ENCODE results near the gene UBE2M.

UBE2M gene

DNA sequence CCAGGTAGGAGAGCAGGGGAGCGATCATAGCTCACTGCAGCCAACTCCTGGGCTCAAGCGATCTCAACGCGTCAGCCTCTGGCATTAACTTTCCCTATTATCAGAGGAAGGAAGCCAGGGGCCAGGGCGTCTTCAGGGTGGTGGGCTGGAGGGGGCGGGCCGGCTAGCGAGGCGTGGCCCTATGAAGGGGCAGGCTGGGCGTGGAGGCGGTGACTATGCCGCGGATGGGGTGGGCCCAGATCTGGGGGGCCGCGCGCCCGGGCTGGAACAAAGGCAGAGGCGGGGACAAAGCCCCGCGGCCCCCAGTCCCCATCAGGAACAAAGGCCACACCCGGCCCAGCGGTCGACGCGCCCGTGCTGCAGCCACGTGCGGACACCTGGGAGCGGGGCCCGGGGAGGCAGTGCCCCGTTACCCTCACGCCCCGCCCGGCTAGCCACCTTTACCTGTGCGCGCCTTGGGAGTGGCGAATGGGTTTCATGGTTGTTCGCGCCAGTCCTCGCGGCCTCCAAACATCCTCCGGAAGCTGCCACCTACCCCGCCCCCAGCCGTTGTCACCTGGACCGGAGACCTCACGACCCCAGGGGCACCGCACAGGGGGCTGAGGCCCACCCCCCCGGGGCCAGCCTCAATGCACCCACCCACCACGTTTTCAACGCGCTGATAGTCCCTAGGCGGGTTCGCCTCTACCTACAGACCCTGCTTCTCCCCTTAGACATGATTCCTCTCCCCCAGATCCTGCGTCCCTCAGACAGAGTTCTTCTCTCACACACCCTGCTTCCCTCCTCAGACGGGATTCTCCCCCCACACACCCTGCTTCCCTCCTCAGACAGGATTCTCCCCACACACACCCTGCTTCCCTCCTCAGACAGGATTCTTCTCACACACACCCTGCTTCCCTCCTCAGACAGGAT is 19.9 kb downstream of the UBE2M start:
- DNase-seq, result peak; percentile 77 to 91

DNA sequence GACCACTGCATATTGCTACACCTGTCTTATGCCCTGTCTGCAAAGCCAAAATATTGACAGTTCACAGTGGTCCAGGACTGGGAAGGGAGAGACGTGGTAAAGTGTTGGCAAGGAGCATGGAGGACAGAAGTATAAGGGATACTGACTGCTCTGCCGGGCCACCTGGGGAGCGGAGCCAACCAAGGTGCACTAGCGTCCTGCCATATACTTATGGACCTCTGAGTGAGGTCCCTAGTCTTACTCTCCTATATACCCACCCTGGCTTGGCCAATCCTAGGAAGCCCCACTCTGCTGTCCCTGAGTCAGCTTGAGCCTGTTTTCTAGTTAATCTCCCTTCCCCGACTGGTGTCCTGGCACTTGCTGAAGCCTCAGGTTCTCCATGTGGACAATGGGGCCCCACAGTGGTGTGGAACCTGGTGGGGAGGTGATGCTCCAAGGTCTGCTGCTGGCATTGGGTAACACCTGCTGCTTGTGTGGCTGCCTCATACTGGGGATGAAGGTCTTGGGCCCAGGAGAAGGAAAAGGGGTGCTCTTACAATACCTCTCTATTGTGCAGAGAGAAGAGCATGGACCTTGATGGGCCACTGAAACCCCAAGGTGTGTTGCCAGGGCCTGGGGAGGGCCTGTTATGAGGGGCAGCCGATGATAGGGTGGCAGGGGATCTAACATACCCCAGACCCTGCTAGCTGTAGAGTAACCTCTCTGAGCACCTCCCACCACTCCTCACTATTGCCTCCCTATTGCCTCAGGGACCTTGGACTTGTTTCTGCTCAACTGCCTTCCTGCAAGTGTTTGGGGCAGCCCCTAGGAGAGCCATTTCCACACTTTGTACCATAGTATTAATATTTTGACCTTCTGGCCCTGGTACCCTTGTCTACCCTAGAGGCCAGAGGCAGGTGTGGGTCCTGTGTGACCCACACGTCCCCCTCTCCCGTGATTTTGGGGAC is 21.3 kb downstream of the UBE2M start:
- DNase-seq, result no peak

DNA sequence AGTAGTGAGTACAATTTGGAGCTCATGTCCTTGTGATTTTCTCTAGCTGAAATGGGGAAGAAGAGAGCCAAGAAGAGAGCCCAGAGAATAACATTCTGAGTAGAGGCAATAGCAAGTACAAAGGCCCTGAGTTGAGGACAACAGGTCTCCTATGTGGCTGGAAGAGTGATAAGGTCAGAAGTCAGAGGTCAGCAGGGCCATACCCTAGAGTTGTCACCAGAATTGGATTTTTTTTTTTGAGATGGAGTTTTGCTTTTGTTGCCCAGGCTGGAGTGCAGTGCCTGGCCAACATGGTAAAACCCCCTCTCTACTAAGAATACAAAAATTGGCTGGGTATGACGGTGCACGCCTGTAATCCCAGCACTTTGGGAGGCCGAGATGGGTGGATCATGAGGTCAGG is 22.6 kb downstream of the UBE2M start:
- DNase-seq, result no peak

DNA sequence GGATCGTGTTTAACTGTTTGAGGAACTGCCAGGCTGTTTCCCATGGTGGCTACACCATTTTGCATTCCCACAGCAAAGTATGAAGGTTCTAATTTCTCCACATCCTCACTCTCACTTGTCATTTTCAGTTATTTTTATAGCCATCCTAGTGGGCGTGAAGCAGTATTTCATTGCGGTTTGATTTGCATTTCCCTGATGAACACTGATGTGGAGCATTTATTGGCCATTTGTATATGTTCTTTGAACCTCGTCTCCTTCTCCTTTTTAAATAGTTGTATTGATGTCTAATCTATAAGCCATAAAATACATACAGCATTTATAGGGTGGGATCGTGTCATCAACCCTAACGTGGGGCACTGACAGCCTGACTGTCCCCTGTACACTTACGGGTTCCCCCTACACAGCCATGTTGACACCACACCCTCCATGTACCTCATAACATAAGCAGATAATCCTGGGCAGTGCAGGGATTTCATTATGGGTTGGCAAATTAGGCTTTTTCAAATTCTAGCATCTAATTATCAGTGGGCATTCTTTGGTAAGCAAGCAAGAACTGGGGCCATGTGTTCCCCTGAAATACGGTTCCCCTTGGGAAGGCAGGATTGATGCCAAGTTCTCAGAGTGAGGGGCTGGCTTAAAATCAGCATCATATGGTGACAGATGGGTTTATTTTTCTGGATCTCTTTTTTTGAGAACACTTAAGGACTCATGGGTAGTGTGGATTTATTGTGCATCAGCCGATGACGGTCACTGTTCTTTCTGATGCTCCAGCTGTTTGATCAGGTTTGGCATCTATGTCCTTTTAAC is 27.2 kb downstream of the UBE2M start:
- DNase-seq, result no peak

DNA sequence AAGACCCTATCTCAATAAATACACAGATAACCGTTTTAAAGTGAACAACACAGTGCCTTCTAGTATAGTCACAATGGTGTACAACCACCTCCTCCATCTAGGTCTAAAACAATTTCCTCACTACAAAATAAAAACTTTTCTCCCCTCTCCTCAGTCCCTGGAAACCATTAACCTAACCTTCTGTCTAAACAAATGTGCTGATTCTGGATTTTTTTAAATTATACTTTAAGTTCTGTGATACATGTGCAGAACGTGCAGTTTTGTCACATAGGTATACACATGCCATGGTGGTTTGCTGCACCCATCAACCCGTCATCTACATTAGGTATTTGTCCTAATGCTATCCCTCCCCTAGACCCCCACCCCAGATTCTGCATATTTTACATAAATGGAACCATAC is 29.0 kb downstream of the UBE2M start:
- no peak for DNase-seq

DNA sequence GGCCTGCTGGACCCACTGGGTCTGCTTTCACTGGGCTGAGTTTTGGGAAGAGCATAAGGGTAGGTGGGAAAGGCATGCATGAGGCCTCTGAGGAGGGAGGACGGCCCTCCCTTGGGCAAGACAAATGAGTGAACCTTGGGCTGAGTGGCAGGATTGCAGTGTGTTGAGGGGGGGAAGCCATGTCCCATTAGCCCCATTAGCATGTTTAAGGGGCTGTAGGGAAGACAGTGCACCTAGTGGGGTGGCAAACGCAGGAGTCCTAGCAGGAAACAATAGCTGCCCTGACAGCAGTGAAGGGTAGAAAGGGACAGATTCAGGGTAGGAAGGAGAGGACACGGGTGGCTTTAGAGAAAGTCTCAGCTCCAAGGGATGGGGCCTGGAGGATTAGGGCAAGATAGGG is 35.7 kb downstream of the UBE2M start:
- no peak for DNase-seq

DNA sequence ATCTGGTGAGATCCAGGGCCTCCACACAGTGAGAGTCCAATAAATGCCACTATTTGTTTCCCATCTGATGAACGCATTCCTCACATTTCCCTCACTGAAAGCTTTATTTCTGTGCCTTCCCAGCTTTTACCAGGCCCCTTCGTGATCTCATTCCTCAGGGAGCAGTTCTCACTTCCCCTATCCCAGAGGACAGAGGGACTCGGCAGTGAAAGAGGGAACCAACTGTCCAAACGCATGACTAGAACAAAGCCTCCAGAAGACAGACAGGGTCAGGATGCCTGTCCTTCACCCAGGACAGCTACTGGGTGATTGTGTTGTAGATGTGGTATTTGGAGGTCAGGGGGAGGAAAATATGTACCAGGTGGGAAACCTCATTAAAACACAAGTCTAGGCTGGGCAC is 36.8 kb downstream of the UBE2M start:
- DNase-seq, result no peak

DNA sequence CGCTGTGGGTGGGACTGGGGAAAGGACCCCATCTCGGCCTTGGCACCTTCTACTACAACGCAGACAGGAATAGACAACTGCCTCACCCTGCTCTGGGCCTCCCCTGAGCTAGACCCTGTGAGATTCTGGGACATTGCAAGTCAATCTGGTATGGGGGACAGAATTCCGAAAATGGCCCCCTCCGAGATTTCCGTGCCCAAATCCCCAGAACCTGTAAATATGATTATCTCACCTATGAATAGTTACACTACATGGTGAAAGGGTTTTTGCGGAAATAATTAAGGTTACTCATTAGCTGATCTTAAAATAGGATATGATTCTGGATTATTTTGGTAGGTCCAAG is 38.2 kb downstream of the UBE2M start:
- DNase-seq, result no peak

DNA sequence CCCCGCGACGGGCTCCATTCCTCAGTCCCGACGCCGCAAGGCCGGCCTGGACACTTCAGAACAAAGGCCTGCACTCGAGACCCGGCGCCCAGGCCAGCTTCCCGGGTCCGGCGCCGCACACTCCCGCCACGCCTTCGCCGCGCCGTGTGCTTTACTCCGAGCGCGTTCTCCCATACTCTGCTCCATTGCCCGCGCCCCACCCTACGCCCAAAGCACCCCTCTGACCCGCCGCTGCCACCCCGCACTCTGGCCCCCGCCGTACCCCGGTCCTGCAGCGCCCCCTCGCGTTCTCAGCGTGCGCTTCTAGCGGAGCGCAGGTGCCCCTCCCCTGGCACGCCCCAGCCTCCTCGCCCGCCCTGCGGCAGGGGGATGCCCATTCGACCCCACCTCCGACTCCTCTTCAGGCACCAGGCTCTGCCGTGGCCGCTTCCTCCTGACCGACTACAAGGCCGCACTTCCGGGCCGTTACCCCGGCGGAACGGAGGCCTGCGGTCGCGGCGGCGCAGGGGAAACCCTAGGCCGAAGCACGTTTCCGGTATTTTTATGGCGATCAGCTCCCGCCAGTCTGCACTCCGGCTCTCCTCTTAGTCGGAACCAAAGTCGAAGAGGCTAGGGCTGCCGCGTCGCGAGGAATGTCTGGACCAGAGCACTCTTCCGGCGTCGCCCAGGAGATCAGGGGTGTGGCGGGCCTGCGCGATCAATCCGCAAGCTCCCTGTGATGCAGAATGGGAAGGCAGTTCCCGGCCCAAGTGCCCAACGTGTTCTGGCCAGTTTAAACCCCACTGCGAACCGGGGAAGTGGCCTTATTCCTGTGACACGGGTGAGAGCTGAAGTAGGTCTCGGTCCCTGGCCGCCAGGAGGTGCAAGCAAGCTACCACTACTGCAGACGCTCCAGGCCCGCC is 38.8 kb downstream of the UBE2M start, which contains the start of gene ZBTB45:
ZBTB45 (minus strand) TSS at position 456 of the 902 bp plus-strand sequence. CDS start 2,137 bp downstream, outside the sequence.
- DNase-seq, result peak; percentile 98 to 99

DNA sequence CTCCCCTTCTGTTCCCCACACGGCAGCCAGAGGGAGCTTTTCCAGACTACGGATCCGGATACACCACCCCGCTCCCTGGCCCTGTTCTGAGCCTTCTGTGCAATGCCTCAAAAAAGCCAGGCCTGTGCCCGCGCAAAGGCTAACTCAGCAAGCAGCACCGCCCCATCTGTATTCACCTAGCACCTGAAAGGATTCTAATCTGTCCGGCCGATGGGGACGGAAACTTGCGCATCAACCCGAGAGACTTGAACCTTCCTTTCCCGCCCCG is 39.4 kb downstream of the UBE2M start:
- DNase-seq, result peak; percentile 64 to 81

DNA sequence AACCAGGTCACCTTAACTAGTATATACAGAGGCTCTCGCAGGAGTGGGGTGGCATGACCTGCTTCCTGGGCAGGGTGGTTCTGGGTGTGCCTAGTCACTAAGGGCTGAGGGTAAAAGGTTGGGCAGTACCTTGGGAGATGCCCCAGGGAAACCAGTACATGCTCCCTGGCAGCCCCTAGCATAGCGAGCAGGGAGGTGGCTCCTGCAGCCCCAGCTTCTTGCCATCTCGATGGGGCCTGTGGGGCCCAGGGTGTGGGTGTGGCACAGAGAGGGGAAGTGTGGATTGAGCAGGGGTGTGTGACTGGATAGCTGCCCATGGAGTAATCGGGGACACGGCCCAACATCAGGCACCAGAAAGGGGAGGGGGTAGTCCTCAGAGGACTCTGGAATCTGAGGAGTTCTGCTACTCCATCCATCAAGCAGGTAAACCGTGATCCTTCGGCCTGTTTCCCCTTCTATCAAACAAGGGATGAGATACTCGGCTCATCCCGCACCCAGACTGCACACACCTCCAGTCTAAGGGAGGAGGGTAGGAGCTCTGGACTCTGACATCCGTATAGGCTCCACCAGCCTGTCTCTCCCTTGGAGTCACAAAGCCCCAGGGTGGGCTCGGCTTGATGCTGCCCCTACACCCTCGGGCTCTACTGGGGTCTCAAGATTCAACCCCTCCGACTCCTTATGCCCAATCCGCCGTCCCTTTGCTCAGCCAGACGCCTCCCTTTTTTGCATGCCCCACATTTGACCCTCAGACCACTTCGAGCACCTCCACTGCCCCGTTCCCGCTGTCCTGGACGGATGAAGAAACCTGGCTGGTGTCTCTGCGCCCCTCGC is 39.9 kb downstream of the UBE2M start:
- DNase-seq, result peak; percentile 60 to 63

DNA sequence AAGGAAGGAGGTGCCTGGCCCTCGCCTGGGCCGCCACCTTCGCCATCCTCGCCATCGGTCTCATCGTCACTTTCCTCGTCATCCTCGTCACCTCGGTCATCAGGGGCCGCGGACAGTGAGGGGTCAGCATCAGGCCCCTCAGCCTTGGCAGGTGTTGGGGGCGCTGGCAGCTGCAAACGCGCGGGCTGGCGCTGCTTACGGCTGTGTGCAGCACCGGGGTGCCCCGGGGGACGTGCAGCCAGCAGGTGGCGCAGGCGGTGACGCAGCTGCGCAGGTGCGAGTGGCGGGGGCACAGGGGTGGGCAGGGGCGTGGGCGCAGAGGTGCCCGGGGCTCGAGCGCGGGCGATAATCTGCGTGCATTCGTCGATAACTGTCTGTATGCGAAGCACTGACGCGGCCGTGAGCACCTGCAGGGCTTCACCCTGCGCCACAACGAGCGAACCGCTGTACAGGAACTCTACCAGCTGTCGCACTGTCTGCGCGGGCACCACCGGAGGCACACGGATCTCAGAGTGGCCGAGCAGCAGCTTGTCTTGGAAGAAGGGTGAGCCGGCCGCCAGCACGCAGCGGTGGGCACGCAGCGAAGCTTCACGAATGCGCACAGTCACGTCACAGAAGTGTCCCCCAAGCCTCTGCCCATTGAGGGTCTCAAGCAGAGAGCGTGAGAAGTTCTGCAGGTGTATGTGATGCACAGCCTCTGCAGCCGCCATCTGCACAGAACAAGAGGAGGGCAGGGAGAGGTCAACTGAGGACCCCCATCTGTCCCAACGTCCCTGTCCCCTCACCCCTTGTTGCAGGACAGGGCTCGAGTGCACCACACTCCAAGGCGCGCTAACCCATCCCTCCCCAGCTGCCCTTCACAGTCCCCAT is 41.2 kb downstream of the UBE2M start:
- no peak for DNase-seq

DNA sequence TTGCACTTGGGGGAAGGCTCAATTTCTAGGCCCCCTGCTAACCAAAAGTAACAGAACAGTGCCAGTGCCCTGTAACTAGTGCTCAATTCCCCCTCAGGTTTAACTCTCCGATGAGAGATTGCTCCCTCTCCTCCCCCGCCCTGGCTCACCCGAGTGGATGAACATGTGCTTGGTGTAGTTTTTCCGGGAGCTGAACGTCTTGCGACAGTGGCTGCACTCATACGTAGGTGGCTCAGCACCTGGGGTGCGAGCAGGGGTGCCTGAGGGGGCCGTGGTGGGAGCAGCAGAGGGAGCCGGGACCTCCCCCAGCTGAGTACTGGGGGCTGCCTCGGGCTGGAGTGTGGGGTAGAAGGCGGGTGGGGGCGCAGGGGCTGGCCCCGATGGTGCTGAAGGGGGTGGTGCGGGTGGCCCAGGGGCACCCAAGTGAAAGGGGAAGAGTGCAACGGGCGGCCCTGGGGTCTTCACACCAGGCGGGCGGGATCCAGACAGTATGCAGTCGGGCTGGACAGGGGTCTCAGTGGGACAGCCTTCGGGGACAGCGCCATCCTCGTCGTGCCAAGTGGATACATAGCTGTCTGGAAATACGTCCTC is 42.1 kb downstream of the UBE2M start:
- DNase-seq, result no peak

DNA sequence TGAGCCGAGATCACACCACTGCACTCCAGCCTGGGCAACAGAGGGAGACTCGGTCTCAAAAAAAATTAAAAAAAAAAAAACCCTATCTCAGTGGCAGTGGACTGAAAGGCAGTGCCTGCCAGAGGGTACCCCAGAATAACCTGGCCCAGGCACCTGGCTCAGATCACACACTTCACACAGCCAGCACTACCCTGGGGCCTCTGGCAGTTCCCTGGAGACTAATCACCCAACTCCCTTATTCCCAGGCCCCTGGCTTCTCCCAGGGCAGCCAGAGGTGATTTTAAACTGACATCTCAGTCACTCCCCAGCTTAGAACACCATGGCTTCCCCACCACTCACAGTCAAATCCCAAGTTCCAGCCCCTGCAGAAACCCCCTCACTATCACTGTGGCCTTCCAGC is 43.2 kb downstream of the UBE2M start:
- no peak for DNase-seq

DNA sequence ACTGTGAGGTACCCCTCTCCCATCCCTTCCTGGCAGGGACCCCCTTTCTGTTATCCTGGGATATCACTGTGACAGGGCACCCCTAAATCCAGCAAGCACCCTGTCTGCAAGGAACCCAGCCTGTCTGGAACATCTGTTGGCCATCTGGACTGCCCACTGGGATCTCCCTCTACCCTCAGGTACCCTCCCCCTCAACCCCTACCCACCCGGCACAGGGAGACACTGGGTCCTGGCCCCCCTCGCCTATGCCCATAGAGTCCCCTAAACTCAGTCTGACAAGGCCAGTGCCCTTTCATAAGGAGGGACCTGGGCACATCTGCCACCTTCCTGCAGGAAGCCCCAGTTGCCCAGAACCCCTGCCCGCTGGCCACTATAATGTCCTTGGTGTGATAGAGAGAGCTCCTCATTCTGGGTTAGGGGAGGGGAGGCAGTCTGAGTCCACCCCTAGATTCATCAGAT is 43.8 kb downstream of the UBE2M start:
- no peak for DNase-seq

DNA sequence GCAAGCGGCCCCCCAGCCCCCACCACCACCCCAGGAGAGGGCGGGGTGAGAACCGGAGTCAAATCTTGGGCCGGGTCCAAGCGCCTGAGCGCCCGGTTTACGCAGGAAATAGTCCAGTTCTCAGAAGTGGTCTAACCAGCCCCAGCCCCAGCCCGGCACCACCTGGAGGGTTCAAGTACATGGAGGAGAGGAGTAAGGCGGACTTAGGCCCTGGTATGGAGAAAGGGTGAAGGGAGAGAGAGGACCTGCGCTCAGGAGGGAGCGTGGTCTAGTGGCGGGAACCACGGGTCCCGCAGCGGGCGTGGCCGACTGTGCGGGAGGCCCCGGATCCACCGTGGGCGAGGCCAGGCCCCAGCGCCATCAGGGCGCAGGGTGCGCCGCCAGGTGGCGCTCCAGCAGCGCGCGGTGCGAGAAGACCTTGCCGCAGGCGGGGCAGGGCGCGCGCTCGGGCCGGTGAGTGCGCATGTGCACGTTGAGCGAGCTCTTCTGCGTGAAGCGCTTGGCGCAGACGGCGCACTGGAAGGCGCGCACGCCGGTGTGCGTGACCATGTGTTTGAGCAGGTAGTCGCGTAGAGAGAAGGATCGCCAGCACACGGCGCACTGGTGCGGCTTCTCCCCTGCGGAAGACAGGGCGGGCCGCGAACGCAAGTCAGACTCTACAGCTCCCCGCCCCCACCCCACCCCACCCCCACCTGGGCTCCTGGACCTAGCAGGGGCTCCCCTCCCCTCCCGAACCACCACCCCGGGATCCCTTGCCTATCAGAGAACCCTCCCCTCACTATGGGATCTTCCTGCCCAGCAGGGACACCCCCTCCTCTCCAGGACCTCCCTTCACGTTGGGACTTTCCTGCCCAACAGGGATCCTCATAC is 44.5 kb downstream of the UBE2M start:
- DNase-seq, result peak; percentile 85 to 86

DNA sequence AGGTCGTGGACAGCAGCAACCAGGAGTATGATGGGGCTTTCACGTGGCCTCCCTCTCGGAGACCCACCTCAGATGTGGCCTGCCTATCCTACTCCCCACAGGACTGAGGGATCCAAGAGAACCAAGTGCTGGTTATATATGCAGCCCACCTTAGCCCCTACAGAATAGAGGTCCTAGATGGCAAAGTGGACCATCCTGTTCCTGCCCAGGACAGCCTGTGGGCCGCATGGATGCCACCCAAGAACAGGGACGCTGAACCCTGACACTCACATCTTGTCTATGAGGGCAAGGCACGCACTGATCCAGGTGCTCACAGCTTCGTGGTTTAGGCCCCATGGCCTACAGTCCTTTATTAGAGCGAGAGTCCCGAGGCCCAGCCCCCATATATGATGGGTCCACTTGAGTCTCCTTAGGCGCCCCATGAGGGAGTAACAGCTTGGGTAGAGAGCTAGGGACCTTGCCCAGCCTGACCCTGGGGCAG is 45.2 kb downstream of the UBE2M start:
- no peak for DNase-seq

All from Kasumi-1 (cell line).